ENCODE results near the gene TOR1AIP2. TPM values are rescaled to one million over a fixed set of nuclear protein-coding genes. Genes with fewer than 3 reads are reported as not detected.
"Not testable (repeated sequence)": the region's sequence is repeated elsewhere in the genome, so short reads cannot be mapped to it uniquely, and the experiment has no call there.

Gene TOR1AIP2
- total RNA-seq, 1 experiment from 2014 or later = 63.6 TPM

DNA sequence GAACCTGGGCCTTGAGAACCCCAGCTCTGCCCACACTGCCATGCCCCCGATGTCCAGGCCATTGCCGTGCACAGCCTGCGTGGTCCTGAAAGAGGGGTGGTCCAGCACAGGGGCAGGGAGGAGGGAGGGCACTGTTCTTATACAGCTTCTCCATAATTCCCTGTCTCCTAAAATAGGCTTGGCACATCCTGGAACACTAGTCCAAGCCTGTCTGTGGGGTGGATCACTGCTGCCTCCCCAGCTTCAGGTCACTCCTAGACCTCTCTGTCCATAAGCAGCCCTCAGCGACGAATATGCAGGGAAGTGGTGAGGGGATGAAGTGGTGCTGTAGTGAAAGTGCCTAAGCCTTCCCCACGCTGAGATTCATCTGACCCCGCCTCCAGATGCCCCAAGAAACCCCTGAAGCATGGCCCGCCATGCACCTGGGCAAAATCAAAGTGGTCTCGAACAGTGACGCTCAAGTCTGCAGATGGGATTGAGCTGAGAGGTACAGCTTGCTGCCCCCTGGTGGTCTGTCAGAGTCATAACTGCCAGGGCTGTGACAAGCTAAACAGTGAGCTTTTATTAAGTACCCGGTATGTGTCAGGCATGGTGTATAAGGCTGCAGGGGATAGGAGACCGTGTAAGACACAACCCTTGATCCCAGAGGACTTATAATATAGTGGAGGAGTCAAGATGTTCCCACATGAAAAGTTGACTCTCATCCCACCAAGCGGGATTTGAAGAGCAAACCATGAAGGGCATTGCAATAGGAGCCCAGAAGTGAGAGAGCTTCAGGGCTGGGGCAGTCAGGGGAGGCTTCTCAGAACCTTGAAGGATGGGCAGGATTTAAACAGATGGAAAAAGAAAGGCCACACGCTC lies 67.9 kb downstream of the TOR1AIP2 start:
- peak; percentile 47 to 82 for DNase-seq
- H3K27ac ChIP-seq = no peak overlapping the region
- H3K9me3 ChIP-seq (replicated peaks) = no peaks in the 10 kb centered on the region
- H3K4me1 ChIP-seq = no peaks in the 10 kb centered on the region
- no peaks in the 10 kb centered on the region for H3K36me3 ChIP-seq
- H3K27me3 ChIP-seq = no peaks in the 10 kb centered on the region; the same call in 1 of the 2 replicates
- H3K4me3 ChIP-seq = no peak overlapping the region

DNA sequence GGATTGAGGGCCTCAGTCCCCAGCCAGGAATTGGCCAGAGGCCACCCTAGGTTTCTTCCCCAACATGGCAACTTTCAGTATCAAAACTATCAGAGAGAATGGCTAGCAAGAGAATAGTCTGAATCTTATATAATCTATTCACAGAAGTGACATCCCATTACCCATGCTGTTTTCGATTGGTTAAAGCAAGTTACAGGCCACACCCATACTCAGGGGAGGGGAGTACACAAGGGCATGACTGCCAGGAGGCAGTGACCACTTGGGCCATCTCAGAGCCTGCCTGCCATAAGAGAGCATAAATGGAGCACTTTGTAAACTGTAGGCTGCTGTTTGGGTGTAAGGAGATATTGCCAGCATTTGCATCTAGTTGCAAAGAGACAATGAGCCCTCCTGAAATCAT lies 69.1 kb downstream of the TOR1AIP2 start:
- Histone ChIP-seq H3K4me3 (no peak overlapping the region), H3K9me3 (replicated peaks) (no peaks in the 10 kb centered on the region), H3K27ac (no peak overlapping the region), H3K27me3 (no peaks in the 10 kb centered on the region; the same call in 1 of the 2 replicates), H3K4me1 (no peaks in the 10 kb centered on the region), H3K36me3 (no peaks in the 10 kb centered on the region)
- no peak for DNase-seq

DNA sequence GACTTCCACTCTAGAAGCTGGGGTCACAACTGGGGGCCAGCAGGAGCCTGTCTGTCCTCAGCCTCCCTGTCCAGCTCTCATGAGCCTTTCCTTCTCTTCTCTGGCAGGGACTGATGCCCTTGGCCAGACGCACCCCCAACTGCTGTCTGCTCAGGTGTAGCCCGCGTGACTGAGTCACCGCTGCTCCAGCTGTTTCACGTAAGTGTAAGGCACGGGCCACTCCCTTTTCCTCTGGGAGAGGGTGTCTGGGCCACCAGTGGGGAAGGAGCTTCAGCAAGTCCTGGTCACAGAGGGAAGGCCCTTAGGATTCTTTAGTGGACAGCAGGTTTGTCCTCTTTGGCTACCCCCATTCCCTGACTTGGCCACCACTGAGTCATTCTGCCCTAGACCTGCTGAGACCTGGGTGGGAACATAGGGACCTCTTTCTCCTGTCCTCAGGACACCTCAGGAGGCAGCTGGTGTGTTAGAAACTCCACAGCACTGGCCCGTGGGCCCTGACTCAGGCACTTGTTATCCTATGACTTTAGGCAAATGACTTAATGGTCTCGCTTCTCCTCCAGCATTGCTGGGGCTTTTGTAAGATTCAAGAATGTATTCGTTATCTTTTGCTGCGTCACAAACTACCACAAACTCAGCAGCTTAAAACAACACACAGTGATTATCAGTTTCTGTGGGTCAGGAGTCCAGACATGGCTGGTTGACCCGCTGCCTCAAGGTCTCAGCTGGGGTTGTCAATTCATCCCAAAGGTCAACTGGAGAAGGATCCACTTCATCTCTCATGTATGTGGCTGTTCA lies 69.7 kb downstream of the TOR1AIP2 start:
- Histone ChIP-seq H3K36me3 (no peaks in the 10 kb centered on the region), H3K4me1 (no peaks in the 10 kb centered on the region)
- no peak for DNase-seq

DNA sequence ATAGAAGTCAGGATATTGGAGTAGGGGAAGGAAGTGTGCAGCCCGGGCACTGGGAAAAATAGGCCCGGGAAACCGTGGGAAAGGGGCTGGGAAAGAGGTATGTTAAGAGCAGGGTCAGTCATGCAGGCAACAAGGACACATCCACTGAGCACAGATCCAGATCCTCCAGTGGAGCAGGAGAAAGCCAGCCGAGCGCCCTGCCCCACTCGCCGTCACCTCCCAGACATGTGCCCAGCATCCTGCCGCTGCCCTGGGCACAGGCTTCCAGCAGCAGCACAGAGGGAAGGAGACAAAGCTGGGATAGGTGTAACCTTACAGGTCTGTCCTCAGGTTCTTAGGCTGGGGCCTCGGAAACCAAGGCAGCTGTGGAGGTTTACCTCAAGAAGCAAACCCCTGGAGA lies 70.3 kb downstream of the TOR1AIP2 start:
- H3K27ac ChIP-seq = no peak overlapping the region
- H3K9me3 ChIP-seq (replicated peaks) = no peaks in the 10 kb centered on the region
- no peak overlapping the region for H3K4me3 ChIP-seq
- no peaks in the 10 kb centered on the region for H3K27me3 ChIP-seq
- DNase-seq = no peak
- no peaks in the 10 kb centered on the region for H3K36me3 ChIP-seq
- H3K4me1 ChIP-seq = no peaks in the 10 kb centered on the region

More for the DNA sequence above, 69.7 kb downstream of the TOR1AIP2 start:
- H3K4me3 ChIP-seq = no peak overlapping the region
- H3K9me3 ChIP-seq (replicated peaks) = no peaks in the 10 kb centered on the region
- no peak overlapping the region for H3K27ac ChIP-seq
- H3K27me3 ChIP-seq = no peaks in the 10 kb centered on the region; the same call in 1 of the 2 replicates

DNA sequence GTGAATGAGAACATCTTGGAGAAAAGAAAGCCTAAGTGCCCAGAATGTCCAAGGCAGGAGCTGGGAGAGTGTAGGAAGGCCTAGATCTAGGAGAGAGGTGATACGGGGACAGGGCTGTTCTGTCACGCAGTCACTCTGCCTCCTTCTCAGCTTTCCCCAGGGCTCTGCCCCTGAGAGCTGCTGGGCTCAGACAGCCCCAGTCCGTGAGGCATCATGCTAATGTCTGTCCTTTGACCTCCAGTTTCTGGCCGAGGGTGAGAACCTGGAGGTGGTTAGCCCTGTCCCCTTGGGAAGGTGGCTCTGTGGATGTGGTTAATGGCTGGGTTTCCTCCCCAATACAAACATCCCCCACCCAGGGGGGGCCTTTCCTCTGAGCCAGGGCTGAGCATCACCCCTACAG lies 71.3 kb downstream of the TOR1AIP2 start:
- Histone ChIP-seq H3K27me3 (no peaks in the 10 kb centered on the region), H3K9me3 (replicated peaks) (no peaks in the 10 kb centered on the region), H3K4me1 (no peaks in the 10 kb centered on the region), H3K27ac (no peak overlapping the region), H3K4me3 (no peak overlapping the region), H3K36me3 (no peaks in the 10 kb centered on the region)
- no peak for DNase-seq

DNA sequence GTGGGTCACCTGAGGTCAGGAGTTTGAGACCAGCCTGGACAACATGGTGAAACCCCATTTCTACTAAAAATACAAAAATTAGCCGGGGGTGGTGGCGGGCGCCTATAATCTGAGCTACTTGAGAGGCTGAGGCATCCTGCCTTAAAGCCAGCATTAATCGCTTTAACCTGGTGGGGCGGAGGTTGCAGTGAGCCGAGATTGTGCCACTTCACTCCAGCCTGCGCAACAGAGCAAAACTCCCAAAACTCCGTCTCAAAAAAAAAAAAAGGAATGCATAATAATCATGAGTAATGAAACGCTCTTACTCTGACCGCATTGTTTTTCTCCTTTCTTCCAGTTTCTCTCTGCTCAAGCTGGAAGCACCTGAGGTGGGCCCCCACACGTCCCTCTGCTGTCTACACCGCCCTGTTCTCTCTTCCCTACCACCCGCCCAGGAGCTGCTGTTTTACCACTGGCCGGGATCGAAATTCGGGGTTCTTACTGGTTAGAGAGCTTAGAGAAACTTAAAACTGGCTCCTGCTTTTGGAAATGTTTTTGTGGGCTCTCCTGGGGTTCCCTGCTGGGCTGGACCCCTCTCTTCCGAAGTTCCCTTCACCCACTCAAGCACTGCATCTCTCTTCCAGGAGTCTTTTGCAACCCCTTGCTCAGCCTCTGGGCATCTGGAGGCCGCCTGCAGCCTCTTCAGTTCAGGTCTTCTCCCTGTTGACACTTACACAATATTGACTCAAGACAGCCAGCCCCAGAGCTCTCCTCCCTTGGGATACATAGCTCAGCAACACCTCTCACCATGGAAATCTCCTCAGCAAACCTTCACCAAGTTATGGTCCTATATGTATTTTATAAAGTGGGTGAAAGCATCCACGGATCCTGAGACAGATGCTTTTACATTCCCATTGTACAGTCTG lies 72.1 kb downstream of the TOR1AIP2 start:
- Histone ChIP-seq H3K36me3 (no peaks in the 10 kb centered on the region), H3K27me3 (no peaks in the 10 kb centered on the region), H3K4me1 (no peaks in the 10 kb centered on the region), H3K9me3 (replicated peaks) (no peaks in the 10 kb centered on the region), H3K27ac (no peak overlapping the region), H3K4me3 (no peak overlapping the region)
- no peak for DNase-seq

DNA sequence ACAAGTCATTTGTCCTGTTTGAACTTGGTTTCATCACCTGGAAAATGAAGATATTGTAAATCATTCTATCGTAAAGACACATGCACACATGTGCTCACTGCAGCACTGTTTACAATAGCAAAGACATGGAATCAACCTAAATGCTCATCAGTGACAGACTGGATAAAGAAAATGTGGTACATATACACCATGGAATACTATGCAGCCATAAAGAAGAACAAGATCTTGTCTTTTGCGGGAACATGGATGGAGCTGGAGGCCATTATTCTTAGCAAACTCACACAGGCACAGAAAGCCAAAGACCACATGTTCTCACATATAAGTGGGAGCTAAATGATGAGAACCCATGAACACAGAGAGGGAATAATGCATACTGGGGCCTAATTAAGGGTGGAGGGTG lies 73.2 kb downstream of the TOR1AIP2 start:
- not testable (repeated sequence) for DNase-seq, H3K4me1 ChIP-seq, H3K27me3 ChIP-seq

DNA sequence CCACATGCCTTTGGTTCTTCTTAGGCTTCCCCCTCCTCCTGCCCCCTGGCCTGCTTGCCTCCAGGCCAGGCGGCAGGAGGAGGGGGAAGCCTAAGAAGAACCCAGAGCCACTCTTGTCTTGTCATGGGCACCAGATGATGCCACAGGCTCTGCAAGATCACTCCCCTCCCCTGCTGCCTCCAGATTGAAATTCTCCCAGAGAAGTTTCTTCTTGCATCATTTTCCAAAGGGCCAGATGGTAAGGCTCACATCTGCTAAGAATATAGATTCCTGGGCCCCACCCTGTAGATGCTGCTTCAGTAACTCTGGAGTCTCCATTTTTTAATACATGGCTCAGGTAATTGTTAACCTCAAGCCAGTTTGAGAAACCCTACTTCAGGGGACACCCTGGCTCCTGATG lies 73.7 kb downstream of the TOR1AIP2 start:
- H3K36me3 ChIP-seq = no peaks in the 10 kb centered on the region
- DNase-seq = no peak
- H3K9me3 ChIP-seq (replicated peaks) = no peaks in the 10 kb centered on the region
- H3K27me3 ChIP-seq = no peaks in the 10 kb centered on the region
- H3K4me1 ChIP-seq = no peaks in the 10 kb centered on the region
- no peak overlapping the region for H3K4me3 ChIP-seq
- no peak overlapping the region for H3K27ac ChIP-seq

More for the DNA sequence above, 73.2 kb downstream of the TOR1AIP2 start:
- H3K27ac ChIP-seq; H3K36me3 ChIP-seq; H3K4me3 ChIP-seq; H3K9me3 ChIP-seq (replicated peaks): not testable (repeated sequence)

DNA sequence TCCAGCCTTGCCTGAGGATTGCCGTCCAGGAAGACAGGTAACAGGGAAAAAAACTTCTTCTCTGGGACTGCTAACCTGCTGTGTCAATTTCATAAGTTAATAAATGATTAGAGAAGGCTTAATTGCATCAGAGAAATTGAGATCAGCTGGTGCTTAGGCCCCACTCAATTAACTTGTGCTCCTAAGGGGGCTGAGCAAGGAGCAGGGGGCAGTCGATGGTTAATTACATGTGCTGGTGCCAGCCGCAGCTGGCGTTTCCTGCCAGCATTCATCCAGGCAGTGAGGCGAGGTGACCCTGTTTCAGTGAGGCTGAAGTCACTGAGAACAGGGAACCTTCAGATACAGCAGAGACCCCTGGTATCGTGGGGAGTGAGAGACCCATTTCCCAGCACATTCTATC lies 74.5 kb downstream of the TOR1AIP2 start:
- Histone ChIP-seq H3K9me3 (replicated peaks) (no peaks in the 10 kb centered on the region), H3K27ac (no peak overlapping the region), H3K4me3 (no peak overlapping the region), H3K36me3 (no peaks in the 10 kb centered on the region), H3K4me1 (no peaks in the 10 kb centered on the region), H3K27me3 (no peaks in the 10 kb centered on the region)
- DNase-seq = no peak

DNA sequence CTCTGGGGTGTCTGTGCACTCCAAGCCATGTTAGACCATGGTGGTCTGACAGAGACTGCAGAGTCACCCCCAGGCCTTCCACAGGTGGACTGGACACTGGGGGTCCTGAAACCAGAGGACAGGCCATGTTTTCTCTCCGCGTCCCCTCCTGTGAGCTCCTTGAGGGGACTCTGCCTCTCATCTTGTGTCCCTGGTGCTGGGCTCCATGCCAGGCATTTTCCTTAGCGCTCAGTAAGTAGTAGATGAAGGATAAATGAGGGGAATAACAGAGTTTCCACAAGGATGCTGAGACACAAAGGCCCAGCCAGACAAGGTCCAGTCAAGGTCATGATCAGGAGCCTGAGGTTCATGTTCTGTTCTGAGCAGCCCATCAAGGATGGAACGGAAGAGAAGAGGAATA lies 77.1 kb downstream of the TOR1AIP2 start:
- no peaks in the 10 kb centered on the region for H3K4me1 ChIP-seq
- H3K9me3 ChIP-seq (replicated peaks) = no peaks in the 10 kb centered on the region
- H3K4me3 ChIP-seq = no peak overlapping the region
- no peaks in the 10 kb centered on the region for H3K27me3 ChIP-seq
- H3K36me3 ChIP-seq = no peaks in the 10 kb centered on the region
- no peak overlapping the region for H3K27ac ChIP-seq
- no peak for DNase-seq

DNA sequence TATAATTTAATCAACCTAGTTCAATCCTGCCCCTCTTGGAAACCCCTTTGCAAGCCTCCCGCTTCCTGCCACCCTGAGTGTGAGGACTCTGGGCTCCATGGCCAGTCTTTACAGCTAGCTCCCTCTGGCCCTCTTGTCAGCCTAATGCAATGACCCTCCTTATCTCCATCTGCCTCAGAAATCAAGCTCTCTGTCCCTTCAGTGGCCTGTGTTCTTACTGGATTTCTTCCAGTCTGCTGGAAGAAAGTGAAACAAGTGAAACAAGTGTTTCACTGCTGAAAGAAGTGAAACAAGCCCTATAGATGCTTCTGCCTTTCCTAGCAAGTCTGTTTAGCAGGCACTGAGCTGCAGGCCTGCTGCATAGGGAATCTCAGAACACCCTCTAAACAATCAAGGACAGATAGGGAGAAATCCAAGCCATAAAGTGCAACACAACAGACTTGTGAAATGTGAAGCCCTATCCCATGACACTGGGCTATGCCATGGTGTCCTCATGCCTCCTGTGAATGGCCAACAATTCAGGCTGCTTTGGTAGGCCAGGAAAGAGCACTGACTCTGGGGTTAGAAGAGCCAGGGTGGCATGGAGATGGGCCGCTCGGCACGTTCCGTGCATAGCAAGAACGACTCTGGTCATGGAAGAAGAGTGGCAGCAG lies 78.6 kb downstream of the TOR1AIP2 start:
- Histone ChIP-seq H3K9me3 (replicated peaks) (no peaks in the 10 kb centered on the region), H3K27me3 (no peaks in the 10 kb centered on the region), H3K36me3 (no peaks in the 10 kb centered on the region), H3K27ac (no peak overlapping the region), H3K4me3 (no peak overlapping the region), H3K4me1 (no peaks in the 10 kb centered on the region)
- no peak for DNase-seq

DNA sequence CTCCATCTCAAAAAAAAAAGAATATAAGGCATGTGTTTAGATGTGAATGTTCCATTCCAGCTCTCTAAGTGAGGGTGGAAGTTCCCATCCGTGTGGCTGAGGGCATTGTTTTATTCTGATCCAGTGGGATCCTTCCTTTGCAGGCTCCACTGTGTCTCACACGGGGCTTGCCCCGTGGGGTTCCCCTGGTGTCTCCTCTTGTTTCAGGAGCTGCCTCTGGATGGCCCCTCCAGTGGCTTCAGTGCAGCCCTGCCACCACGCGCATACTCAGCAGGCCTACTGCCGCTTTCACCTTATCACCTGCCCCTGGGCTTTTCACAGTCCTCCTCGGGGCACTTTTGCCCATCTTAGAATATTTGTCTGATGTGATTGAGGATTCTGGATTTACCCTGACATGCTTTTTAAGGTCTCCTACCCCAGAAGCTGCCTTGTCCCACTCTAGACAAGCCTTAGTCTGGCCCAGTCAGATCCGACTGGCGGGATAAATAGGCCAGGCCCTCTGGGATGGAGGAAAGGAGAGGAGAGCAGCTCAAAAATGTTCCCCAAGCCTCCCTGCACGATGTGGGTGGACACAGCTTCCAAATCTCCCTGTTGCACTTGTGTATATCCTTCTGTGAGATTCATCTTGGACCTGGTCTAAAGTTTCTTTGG lies 79.3 kb downstream of the TOR1AIP2 start:
- DNase-seq = no peak
- H3K27ac ChIP-seq = no peak overlapping the region
- H3K4me3 ChIP-seq = no peak overlapping the region
- H3K4me1 ChIP-seq = no peaks in the 10 kb centered on the region
- no peaks in the 10 kb centered on the region for H3K36me3 ChIP-seq
- H3K27me3 ChIP-seq = no peaks in the 10 kb centered on the region
- H3K9me3 ChIP-seq (replicated peaks) = no peaks in the 10 kb centered on the region

DNA sequence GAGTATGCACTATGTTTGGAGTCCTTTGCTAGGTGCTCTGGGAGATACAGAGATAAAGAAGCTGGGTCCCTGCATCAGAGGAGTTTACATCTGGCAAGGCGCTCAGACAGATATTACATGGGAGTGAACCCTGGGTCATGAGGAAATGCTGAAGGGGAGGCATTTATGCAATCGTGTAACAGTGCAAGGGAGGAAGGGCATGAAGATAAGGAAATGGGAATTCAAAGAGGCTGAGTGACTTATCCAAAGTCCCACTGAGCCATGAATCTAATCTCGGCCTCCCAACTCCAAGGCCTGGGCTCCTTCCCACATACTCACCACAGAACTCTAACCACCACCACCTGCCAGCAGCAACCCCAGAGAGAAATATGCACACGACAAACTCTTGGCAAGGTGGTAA lies 82.9 kb downstream of the TOR1AIP2 start:
- DNase-seq = peak in 1 of 2 experiments; percentile 17
- Histone ChIP-seq H3K4me1 (no peaks in the 10 kb centered on the region), H3K27ac (no peak overlapping the region), H3K4me3 (no peak overlapping the region), H3K36me3 (no peaks in the 10 kb centered on the region), H3K9me3 (replicated peaks) (no peaks in the 10 kb centered on the region), H3K27me3 (no peaks in the 10 kb centered on the region)

DNA sequence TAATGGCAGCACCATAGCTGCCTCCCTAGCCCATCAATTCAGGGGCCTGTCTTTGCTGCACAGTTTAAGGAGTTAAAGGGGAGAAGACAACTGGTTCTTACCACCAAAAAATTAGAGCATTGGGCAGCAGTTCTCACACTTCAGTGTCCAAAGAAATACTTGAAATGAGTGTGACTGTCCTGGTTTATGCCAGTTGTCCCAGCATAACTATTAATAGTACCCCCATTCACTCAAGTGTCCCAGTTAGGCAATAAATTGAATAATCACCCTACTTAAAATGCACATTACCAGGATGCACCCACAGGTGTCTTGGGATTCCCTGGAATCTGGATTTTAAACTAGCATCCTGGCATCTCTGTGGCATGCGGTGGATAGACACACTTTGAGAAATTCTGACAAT lies 83.5 kb downstream of the TOR1AIP2 start:
- Histone ChIP-seq H3K27ac (no peak overlapping the region), H3K9me3 (replicated peaks) (no peaks in the 10 kb centered on the region), H3K36me3 (no peaks in the 10 kb centered on the region), H3K4me1 (no peaks in the 10 kb centered on the region), H3K4me3 (no peak overlapping the region), H3K27me3 (no peaks in the 10 kb centered on the region)
- DNase-seq = no peak

All from SJCRH30 (cell line).